GM12878 (cell line): ENCODE measurements around the gene ASB4. TPM values are rescaled to one million over a fixed set of nuclear protein-coding genes. Genes with fewer than 3 reads are reported as not detected.

Experiments
- BRCA1 ChIP-seq: IDR thresholded peaks from 2 replicates; pipeline ENCODE4 v1.6.1; 2011; ENCODE audit warnings: low read depth, low read length, improper control_type of control experiment
- HDAC2 ChIP-seq: fragments of 200-600 bp; sonication (generic); IDR thresholded peaks from 2 replicates; pipeline ENCODE4 v1.6.1; 2017
- SUPT20H ChIP-seq: IDR thresholded peaks from 2 replicates; pipeline ENCODE4 v1.6.1; 2011; ENCODE audit warnings: low read depth, mild to moderate bottlenecking, low read length, moderate library complexity, borderline replicate concordance; ENCODE audit not compliant: control insufficient read depth
- TCF3 ChIP-seq: IDR thresholded peaks from 2 replicates; pipeline ENCODE4 v1.6.1; 2012; ENCODE audit warnings: low read depth, mild to moderate bottlenecking, low read length, borderline replicate concordance; ENCODE audit not compliant: insufficient read depth
- polyA plus RNA-seq, 11 experiments: library from polyadenylated mRNA; depleted of rRNA in 4 of 11; unstranded in 6 of 11; stranded (reverse) in 5 of 11; fragments of >200 nt; fragmentation: Nextera tagmentation in 4 of 11; fragmentation: Illumina TruSeq in 1 of 11; extraction: Ambion mirVana in 4 of 11; extraction: Trizol in 1 of 11; gene quantifications; 1 replicate in 1 of 11; 2 replicates in 10 of 11; pipeline versions ENCODE4 v1.2.1 to v1.2.3, GENCODE V29; 2011 to 2016; ENCODE audit warnings: inconsistent platforms in 2 of 11, missing spikeins in 2 of 11, low read depth in 1 of 11
- total RNA-seq, 4 experiments: library from RNA; depleted of rRNA in 3 of 4; stranded (reverse); fragments of >200 nt in 3 of 4; fragmentation: Illumina TruSeq in 1 of 4; extraction: Trizol in 1 of 4; gene quantifications; 2 replicates each; pipeline versions ENCODE4 v1.2.1 to v1.2.3, GENCODE V29; 2013 to 2021
- TF ChIP-seq, protein P1 (sequence below): fragments of 450-650 bp; conservative IDR thresholded peaks from 2 replicates; pipeline ENCODE4 v1.6.1; 2017; ENCODE audit warnings: mild to moderate bottlenecking, moderate library complexity
- TF ChIP-seq, protein P2 (sequence below): fragments of 450-650 bp; formaldehyde crosslinking; IDR thresholded peaks from 2 replicates; pipeline ENCODE4 v1.4.0; 2022; ENCODE audit warnings: mild to moderate bottlenecking, moderate library complexity
- TF ChIP-seq, protein P3 (sequence below): fragments of 450-650 bp; formaldehyde crosslinking; IDR thresholded peaks from 2 replicates; pipeline ENCODE4 v1.5.0; 2022; ENCODE audit warnings: mild to moderate bottlenecking, missing genetic modification characterization
- TF ChIP-seq, protein P4 (sequence below): fragments of 150-350 bp; IDR thresholded peaks from 2 replicates; pipeline ENCODE4 v1.6.1; 2014; ENCODE audit warnings: mild to moderate bottlenecking, low read depth, low read length
- TF ChIP-seq, protein P5 (sequence below): IDR thresholded peaks from 2 replicates; pipeline ENCODE4 v1.6.1; 2012; ENCODE audit warnings: low read depth, low read length, improper control_type of control experiment
- TF ChIP-seq, protein P6 (sequence below): fragments of 450-650 bp; IDR thresholded peaks from 2 replicates; pipeline ENCODE4 v1.6.1; 2017; ENCODE audit warnings: mild to moderate bottlenecking, low read depth, inconsistent platforms; ENCODE audit not compliant: poor library complexity, severe bottlenecking

ASB4 gene
- total and polyA plus RNA-seq, 10 of the 15 experiments (the other 5 are each of a cell fraction or from before 2014, with no cell fraction given): 0.12 to 1.1 TPM; not detected in 8

DNA sequence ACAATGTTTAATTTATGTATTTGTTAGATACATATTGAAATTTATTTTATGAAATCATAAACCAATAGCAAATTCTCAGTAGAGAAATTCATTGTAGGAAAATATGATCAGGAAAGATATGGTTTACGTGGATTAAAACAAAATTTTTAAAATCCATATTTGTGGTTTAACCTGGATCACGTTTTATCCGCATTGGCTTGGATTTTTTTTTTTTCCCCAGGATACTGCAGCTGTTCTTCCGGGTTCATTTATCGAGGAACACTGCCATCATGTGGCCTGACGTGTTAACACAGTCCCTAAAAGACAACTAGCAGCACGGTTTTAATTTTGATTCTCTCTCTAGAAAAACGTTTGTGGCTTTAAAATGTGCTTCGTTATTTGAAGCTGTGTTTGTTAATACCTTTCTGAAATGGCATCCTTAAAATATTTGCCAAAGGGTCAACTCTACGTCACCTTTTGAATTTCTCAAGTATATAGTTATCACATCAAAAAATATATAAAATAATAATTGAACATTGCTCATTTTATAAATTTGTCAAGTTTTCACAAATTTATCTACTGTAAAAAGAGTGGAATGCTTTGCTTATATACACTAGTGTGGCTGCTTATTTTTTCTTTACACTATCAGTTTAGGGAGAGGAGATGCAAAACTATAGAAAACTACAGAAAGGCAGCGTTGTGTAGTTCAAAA lies 8.7 kb upstream of the ASB4 start (continued):
- TF ChIP-seq, protein P1, sequence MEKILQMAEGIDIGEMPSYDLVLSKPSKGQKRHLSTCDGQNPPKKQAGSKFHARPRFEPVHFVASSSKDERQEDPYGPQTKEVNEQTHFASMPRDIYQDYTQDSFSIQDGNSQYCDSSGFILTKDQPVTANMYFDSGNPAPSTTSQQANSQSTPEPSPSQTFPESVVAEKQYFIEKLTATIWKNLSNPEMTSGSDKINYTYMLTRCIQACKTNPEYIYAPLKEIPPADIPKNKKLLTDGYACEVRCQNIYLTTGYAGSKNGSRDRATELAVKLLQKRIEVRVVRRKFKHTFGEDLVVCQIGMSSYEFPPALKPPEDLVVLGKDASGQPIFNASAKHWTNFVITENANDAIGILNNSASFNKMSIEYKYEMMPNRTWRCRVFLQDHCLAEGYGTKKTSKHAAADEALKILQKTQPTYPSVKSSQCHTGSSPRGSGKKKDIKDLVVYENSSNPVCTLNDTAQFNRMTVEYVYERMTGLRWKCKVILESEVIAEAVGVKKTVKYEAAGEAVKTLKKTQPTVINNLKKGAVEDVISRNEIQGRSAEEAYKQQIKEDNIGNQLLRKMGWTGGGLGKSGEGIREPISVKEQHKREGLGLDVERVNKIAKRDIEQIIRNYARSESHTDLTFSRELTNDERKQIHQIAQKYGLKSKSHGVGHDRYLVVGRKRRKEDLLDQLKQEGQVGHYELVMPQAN: no peak
- TF ChIP-seq SUPT20H (no peak), HDAC2 (no peak), BRCA1 (no peak), TCF3 (no peak)
- TF ChIP-seq, protein P2, sequence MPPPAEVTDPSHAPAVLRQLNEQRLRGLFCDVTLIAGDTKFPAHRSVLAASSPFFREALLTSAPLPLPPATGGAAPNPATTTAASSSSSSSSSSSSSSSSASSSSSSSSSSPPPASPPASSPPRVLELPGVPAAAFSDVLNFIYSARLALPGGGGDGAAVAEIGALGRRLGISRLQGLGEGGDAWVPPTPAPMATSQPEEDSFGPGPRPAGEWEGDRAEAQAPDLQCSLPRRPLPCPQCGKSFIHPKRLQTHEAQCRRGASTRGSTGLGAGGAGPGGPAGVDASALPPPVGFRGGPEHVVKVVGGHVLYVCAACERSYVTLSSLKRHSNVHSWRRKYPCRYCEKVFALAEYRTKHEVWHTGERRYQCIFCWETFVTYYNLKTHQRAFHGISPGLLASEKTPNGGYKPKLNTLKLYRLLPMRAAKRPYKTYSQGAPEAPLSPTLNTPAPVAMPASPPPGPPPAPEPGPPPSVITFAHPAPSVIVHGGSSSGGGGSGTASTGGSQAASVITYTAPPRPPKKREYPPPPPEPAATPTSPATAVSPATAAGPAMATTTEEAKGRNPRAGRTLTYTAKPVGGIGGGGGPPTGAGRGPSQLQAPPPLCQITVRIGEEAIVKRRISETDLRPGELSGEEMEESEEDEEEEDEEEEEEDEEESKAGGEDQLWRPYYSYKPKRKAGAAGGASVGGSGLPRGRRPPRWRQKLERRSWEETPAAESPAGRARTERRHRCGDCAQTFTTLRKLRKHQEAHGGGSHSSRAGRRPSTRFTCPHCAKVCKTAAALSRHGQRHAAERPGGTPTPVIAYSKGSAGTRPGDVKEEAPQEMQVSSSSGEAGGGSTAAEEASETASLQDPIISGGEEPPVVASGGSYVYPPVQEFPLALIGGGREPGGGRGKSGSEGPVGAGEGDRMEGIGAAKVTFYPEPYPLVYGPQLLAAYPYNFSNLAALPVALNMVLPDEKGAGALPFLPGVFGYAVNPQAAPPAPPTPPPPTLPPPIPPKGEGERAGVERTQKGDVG (CRISPR knock-in tag): no peak
- TF ChIP-seq, protein P3, sequence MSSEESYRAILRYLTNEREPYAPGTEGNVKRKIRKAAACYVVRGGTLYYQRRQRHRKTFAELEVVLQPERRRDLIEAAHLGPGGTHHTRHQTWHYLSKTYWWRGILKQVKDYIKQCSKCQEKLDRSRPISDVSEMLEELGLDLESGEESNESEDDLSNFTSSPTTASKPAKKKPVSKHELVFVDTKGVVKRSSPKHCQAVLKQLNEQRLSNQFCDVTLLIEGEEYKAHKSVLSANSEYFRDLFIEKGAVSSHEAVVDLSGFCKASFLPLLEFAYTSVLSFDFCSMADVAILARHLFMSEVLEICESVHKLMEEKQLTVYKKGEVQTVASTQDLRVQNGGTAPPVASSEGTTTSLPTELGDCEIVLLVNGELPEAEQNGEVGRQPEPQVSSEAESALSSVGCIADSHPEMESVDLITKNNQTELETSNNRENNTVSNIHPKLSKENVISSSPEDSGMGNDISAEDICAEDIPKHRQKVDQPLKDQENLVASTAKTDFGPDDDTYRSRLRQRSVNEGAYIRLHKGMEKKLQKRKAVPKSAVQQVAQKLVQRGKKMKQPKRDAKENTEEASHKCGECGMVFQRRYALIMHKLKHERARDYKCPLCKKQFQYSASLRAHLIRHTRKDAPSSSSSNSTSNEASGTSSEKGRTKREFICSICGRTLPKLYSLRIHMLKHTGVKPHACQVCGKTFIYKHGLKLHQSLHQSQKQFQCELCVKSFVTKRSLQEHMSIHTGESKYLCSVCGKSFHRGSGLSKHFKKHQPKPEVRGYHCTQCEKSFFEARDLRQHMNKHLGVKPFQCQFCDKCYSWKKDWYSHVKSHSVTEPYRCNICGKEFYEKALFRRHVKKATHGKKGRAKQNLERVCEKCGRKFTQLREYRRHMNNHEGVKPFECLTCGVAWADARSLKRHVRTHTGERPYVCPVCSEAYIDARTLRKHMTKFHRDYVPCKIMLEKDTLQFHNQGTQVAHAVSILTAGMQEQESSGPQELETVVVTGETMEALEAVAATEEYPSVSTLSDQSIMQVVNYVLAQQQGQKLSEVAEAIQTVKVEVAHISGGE (CRISPR knock-in tag): no peak
- TF ChIP-seq, protein P4, sequence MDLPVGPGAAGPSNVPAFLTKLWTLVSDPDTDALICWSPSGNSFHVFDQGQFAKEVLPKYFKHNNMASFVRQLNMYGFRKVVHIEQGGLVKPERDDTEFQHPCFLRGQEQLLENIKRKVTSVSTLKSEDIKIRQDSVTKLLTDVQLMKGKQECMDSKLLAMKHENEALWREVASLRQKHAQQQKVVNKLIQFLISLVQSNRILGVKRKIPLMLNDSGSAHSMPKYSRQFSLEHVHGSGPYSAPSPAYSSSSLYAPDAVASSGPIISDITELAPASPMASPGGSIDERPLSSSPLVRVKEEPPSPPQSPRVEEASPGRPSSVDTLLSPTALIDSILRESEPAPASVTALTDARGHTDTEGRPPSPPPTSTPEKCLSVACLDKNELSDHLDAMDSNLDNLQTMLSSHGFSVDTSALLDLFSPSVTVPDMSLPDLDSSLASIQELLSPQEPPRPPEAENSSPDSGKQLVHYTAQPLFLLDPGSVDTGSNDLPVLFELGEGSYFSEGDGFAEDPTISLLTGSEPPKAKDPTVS: no peak
- TF ChIP-seq, protein P5, sequence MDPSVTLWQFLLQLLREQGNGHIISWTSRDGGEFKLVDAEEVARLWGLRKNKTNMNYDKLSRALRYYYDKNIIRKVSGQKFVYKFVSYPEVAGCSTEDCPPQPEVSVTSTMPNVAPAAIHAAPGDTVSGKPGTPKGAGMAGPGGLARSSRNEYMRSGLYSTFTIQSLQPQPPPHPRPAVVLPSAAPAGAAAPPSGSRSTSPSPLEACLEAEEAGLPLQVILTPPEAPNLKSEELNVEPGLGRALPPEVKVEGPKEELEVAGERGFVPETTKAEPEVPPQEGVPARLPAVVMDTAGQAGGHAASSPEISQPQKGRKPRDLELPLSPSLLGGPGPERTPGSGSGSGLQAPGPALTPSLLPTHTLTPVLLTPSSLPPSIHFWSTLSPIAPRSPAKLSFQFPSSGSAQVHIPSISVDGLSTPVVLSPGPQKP: no peak
- TF ChIP-seq, protein P6, sequence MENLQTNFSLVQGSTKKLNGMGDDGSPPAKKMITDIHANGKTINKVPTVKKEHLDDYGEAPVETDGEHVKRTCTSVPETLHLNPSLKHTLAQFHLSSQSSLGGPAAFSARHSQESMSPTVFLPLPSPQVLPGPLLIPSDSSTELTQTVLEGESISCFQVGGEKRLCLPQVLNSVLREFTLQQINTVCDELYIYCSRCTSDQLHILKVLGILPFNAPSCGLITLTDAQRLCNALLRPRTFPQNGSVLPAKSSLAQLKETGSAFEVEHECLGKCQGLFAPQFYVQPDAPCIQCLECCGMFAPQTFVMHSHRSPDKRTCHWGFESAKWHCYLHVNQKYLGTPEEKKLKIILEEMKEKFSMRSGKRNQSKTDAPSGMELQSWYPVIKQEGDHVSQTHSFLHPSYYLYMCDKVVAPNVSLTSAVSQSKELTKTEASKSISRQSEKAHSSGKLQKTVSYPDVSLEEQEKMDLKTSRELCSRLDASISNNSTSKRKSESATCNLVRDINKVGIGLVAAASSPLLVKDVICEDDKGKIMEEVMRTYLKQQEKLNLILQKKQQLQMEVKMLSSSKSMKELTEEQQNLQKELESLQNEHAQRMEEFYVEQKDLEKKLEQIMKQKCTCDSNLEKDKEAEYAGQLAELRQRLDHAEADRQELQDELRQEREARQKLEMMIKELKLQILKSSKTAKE: peak; percentile 27
